ENCODE results near the gene CDK1.

The CDK1 gene

DNA sequence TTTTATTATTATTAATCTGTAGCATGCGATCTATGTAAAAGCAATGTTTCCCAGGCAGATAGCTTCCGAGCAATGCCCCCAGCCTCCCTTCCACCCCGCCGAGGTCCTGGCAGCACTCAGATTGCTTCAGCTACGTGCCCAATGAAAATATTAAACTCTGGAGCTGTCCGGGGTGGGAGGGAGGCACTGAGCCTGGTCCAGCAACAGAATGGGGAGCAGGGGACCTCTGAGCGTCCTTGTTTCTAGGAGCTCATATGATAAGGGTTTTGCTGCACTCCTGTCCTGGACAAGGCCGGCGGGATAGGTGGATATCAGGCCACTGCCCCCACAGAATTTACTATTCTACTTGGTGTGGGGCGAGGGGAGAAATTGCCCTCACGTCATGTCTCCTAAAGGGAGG is 44.5 kb upstream of the CDK1 start:
- TF ChIP-seq, protein P1, sequence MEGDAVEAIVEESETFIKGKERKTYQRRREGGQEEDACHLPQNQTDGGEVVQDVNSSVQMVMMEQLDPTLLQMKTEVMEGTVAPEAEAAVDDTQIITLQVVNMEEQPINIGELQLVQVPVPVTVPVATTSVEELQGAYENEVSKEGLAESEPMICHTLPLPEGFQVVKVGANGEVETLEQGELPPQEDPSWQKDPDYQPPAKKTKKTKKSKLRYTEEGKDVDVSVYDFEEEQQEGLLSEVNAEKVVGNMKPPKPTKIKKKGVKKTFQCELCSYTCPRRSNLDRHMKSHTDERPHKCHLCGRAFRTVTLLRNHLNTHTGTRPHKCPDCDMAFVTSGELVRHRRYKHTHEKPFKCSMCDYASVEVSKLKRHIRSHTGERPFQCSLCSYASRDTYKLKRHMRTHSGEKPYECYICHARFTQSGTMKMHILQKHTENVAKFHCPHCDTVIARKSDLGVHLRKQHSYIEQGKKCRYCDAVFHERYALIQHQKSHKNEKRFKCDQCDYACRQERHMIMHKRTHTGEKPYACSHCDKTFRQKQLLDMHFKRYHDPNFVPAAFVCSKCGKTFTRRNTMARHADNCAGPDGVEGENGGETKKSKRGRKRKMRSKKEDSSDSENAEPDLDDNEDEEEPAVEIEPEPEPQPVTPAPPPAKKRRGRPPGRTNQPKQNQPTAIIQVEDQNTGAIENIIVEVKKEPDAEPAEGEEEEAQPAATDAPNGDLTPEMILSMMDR (IDR thresholded peaks at IDR 0.05; ENCODE audit: extremely low read depth, missing control alignments) = no peak
- DNase-seq (ENCODE audit: low spot score) = no peak

DNA sequence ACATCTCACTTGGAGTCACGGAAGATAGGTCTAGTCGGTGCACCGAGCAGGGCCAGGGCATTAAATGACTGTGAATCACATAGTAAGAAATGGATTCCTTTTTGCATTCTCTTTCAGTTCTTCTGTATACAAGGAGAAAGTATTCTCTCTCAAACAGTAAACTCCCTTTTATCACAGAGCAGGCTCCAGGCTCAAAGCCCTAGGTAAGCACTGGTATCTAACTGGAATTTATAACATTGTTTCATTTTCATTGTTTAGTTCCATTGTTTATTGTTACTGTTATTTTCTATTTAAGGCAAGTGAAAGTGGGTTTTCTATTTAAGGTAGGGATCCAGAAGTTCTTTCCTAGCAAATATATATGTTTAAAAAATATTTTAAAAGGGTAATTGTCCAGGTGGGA is 44.1 kb upstream of the CDK1 start:
- TF ChIP-seq, protein P1 (IDR thresholded peaks at IDR 0.05; ENCODE audit: extremely low read depth, missing control alignments) = no peak
- no peak for DNase-seq (ENCODE audit: low spot score)

DNA sequence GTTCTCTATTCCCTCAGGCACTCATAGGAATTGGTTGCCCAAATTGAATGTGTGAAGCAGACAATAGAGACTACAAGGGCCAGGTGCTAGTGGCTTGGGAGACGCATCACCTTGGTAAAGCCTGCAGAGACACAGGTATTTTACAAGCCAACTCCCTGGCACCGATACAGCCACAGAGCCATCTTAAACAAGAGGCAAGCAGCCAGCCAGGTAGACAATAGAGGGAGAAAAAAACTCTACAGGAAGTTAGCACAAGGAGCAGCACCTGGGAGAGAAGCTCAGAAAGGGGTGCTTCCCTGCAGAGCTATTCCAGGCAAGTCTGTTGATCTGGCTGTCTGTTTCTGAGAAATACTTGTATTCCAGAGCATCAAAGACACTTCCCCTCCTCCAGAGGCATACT is 43.0 kb upstream of the CDK1 start:
- TF ChIP-seq, protein P1 (IDR thresholded peaks at IDR 0.05; ENCODE audit: extremely low read depth, missing control alignments) = no peak
- no peak for DNase-seq (ENCODE audit: low spot score)

DNA sequence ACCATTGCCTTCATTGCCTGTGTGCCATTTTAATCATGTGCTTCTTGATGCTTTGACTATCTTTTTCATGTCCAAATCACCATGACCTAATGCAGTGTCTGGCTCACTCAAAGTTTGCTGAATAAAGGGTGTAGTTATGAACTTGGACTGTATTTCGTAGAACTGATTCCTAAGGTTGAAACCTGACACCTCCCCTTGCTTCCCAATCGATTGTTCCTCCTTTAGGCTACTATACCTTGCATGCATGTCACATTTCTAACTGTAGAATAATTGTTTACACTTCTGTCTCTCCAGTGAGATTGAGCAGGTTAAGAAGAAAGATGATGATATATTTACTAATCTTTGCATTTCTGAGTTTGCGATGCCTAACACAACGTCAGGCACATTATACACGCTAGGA is 41.0 kb upstream of the CDK1 start:
- TF ChIP-seq, protein P1 (IDR thresholded peaks at IDR 0.05; ENCODE audit: extremely low read depth, missing control alignments) = no peak
- DNase-seq (ENCODE audit: low spot score) = no peak

DNA sequence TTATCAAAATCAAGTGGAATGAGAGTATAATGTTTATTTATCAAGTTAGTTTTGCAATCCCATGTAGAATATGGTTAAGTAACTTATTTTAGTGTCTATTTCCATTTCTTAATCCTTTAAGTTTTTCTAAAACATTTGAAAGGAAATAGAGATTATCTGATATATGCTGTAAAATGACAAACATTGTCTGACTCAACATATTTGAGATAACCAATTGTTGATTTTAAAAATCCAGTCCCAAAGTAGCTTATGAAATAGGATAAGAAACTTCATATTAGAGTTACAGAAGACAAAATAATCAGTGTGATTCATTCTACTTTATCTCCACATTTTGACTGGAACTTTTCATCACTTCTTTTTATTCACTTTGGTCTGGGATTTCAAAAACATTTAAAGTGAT is 38.7 kb upstream of the CDK1 start:
- no peak for DNase-seq (ENCODE audit: low spot score)
- TF ChIP-seq, protein P1 (IDR thresholded peaks at IDR 0.05; ENCODE audit: extremely low read depth, missing control alignments) = no peak

DNA sequence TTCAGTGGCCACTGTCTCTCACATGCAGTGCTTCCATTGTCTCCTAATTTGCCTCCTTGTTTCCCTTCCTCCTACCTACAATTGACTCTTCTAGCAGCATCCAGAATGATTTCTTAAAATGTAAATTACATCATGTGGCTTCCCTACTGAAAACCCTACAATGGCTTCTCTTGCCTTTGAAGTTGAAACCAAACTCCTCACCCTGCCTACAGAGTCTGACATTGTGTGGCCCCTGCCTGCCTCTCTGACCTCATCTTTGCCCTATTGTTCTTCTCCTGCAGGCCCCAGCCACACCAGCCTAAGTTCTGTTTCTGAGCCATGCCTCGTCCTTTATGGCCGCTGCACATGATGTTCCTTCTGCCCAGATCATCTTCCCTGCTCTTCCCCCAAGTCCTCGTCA is 35.8 kb upstream of the CDK1 start:
- TF ChIP-seq, protein P1 (IDR thresholded peaks at IDR 0.05; ENCODE audit: extremely low read depth, missing control alignments) = no peak
- no peak for DNase-seq (ENCODE audit: low spot score)

DNA sequence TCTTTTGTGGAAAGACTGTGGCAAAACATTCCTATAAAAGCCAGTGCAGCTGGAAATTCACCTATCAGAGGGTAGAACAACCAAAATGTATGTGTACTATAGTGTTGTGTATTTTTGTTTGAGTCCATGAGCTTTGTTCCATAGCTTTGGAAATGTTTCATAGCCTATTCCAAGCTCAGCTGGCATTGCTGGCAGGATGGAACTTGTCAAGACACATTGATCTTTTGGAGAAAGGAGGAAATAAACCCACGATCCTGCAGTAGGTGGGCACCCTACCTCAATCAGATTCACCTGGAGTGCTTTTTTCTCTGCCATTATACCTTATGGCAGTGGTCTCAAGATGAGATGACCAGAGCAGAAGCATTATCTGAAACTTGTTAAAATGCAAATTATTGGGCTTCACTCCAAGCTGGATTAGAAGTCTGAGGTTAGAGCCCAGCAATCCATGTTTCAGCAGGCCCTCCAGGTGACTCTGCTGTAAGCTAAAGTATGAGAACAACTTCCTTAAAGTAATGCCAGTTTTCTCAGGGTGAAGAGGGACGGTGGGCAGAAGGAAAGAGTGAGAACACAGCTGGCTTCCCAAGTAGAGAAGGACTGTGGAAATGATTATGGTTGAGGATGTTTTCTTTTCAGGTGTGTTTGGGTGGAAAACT is 30.3 kb upstream of the CDK1 start:
- no peak for DNase-seq (ENCODE audit: low spot score)
- TF ChIP-seq, protein P1 (IDR thresholded peaks at IDR 0.05; ENCODE audit: extremely low read depth, missing control alignments) = no peak

Data from GM20000 (cell line).